Astrocyte of the spinal cord (primary cell): Measurements from ENCODE around the gene ARHGAP44.

Experiments
- DNase-seq: peaks from one replicate; pipeline ENCODE4 v3.0.0; 2011; ENCODE audit warnings: low read depth, low spot score
- H3K4me3 ChIP-seq: 2 replicates; pipeline ENCODE4 v1.5.1; 2011; ENCODE audit warnings: low read depth, mild to moderate bottlenecking, low read length, moderate library complexity
- CTCF ChIP-seq: IDR thresholded peaks from 2 replicates; pipeline ENCODE4 v1.5.1; 2012; ENCODE audit warnings: low read depth, mild to moderate bottlenecking, low read length, inconsistent platforms
- in situ Hi-C: cut with HindIII; loops from 2 replicates; pipeline ENCODE4 v1.10.0; 2017; ENCODE audit warnings: low sequenced_read_pairs

ARHGAP44 gene

GRCh38 chr17:12813664-12814063 is 24.4 kb downstream of the ARHGAP44 start:
- TF ChIP-seq CTCF, result no peak
- in situ Hi-C loops, result no loop called here
- no peak overlapping the region for H3K4me3 ChIP-seq
- no peak for DNase-seq

GRCh38 chr17:12814718-12815117 is 25.4 kb downstream of the ARHGAP44 start:
- no peak for TF ChIP-seq CTCF
- in situ Hi-C loops, result no loop called here
- no peak overlapping the region for H3K4me3 ChIP-seq
- no peak for DNase-seq

- TF ChIP-seq CTCF, result no peak
- H3K4me3 ChIP-seq, result no peak overlapping the region
- no peak for DNase-seq
- in situ Hi-C loops, result no loop called here
Observed at GRCh38 chr17:12815642-12816141, 26.4 kb downstream of the ARHGAP44 start.

GRCh38 chr17:12821376-12821940 is 32.2 kb downstream of the ARHGAP44 start:
- TF ChIP-seq CTCF, result no peak
- no peak overlapping the region for H3K4me3 ChIP-seq
- peak; percentile 2 for DNase-seq
- in situ Hi-C loops, result no loop called here

GRCh38 chr17:12826431-12826830 is 37.1 kb downstream of the ARHGAP44 start:
- no peak for TF ChIP-seq CTCF
- in situ Hi-C loops, result no loop called here
- DNase-seq, result no peak
- H3K4me3 ChIP-seq, result no peak overlapping the region

- H3K4me3 ChIP-seq, result no peak overlapping the region
- no peak for DNase-seq
- TF ChIP-seq CTCF, result no peak
- in situ Hi-C loops, result no loop called here
Observed at GRCh38 chr17:12830777-12831247, 41.5 kb downstream of the ARHGAP44 start.

GRCh38 chr17:12831839-12832238 is 42.5 kb downstream of the ARHGAP44 start:
- in situ Hi-C loops, result no loop called here
- TF ChIP-seq CTCF, result no peak
- no peak for DNase-seq
- H3K4me3 ChIP-seq, result no peak overlapping the region
